Measurements from ENCODE around the gene WDR47. TPM values are rescaled to one million over a fixed set of nuclear protein-coding genes. Genes with fewer than 3 reads are reported as not detected.

Gene WDR47
- total and polyA plus RNA-seq, 5 donors, result 5.2 to 19.0 (median 15.5) TPM

DNA sequence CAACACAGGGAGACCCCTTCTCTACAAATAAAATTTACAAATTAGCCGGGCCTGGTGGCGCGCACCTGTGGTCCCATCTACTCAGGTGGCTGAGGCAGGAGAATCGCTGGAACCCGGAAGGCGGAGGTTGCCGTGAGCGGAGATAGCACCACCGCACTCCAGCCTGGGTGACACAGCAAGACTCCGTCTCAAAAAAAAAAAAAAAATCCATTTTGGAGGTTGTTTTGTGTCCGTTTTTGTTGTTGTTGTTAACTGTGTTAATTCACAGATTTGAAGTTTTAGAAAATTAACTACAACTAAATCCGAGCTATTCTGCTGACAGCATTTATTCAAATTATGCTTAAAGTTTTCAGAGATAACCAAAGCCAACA lies 79.2 kb downstream of the WDR47 start:
- H3K4me3 ChIP-seq (ENCODE audit: low read length), result peak overlapping the region; percentile 73
- H3K27ac ChIP-seq (ENCODE audit: low read length), result peak overlapping the region; percentile 92
- WGBS, result 18% methylated on average over 12 of the region's 12 CpGs
- intact Hi-C loops (cut with DNase I), result no loop called here
- DNase-seq (peak in 2 of 3 donors; percentile 29 to 57), ATAC-seq (no peak)
- H3K4me1 ChIP-seq (ENCODE audit: control insufficient read depth, insufficient read depth, low read length), result peaks cover 4% of the 10 kb centered on the region
- H3K27me3 ChIP-seq (ENCODE audit: control insufficient read depth, insufficient read depth), result no peaks in the 10 kb centered on the region
- no peaks in the 10 kb centered on the region for H3K9me3 ChIP-seq (ENCODE audit: control insufficient read depth, low read length)

DNA sequence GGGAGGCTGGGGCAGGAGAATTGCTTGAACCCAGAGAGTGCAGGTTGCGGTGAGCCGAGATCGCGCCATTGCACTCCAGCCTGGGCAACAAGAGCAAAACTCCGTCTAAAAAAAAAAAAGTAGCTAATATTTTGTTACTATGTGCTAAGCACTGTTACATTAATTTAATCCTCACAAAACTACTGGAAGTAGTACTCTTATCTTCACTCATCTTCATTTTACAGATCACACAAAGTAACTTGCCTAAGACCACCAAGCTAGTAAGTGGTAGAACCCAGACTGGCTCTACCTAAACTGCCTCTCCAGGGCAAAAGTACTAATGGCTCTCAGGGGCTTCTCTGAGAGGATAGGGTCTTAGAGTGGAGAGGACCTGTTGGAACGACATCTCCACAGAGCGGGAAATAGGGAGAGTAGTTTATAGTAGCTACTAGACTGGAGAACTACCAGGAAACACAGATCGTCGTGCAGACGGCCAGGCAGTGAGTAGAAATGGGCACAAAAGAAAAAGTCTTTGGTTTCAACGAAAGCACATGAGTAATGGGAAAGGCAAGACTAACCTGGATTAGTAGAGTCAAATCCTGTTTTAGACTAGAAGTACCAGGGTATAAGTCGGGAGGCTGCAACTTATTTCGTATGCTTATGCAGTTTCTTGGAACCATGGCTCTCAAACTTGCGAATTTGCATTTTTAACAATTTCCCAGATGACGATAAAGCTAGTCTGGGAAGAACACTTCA lies 80.0 kb downstream of the WDR47 start:
- intact Hi-C loops (cut with DNase I), result no loop called here
- peaks cover 4% of the 10 kb centered on the region for H3K4me1 ChIP-seq (ENCODE audit: control insufficient read depth, insufficient read depth, low read length)
- no peak overlapping the region for H3K27ac ChIP-seq (ENCODE audit: low read length)
- no peak for DNase-seq
- H3K27me3 ChIP-seq (ENCODE audit: control insufficient read depth, insufficient read depth), result no peaks in the 10 kb centered on the region
- no peaks in the 10 kb centered on the region for H3K9me3 ChIP-seq (ENCODE audit: control insufficient read depth, low read length)
- peak overlapping the region; percentile 73 for H3K4me3 ChIP-seq (ENCODE audit: low read length)
- 94% methylated on average over 15 of the region's 15 CpGs for WGBS
- ATAC-seq, result no peak

DNA sequence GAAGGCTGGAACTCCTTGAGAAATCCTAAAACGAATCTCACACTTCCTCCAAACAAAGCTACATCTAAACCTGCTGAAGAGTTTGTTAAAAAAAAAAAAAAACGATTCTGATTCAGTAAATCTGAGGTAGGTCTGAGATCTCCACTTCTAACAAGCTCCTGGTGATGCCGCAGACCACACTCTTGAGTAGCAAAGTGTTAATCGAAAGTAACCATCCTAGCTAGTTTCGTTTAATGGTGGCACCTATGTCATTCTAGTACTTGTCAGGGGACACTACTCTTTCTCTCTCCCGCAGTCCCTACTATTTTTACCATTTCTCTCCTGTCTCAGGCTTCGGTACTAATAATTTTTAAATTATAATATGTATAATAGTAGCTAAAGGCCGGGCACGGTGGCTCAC lies 80.7 kb downstream of the WDR47 start:
- H3K27me3 ChIP-seq (ENCODE audit: control insufficient read depth, insufficient read depth), result no peaks in the 10 kb centered on the region
- WGBS, result 89% methylated on average over 9 of the region's 9 CpGs
- no peak for DNase-seq
- H3K4me1 ChIP-seq (ENCODE audit: control insufficient read depth, insufficient read depth, low read length), result peaks cover 4% of the 10 kb centered on the region
- no peak for ATAC-seq
- intact Hi-C loops (cut with DNase I), result no loop called here
- H3K27ac ChIP-seq (ENCODE audit: low read length), result no peak overlapping the region
- H3K4me3 ChIP-seq (ENCODE audit: low read length), result no peak overlapping the region
- no peaks in the 10 kb centered on the region for H3K9me3 ChIP-seq (ENCODE audit: control insufficient read depth, low read length)

DNA sequence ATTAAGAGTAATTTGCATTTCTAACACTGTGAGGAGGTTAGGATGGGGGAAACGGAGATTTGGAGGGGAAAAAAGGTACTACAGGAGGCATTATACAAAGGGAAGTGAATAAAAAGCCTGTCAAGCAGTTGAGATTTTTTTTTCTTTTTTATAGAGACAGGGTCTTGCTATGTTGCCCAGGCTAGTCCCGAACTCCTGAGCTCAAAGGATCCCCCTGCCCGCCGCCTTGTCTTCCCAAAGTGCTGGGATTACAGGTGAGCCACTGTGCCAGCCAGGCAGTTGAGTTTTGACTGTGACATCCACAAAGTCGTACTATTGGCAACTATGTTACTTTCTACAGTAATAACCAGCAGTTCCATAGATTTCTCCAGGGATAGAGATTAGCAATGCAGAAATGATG lies 81.2 kb downstream of the WDR47 start:
- Histone ChIP-seq H3K4me3 (ENCODE audit: low read length) (no peak overlapping the region), H3K27me3 (ENCODE audit: control insufficient read depth, insufficient read depth) (no peaks in the 10 kb centered on the region), H3K27ac (ENCODE audit: low read length) (no peak overlapping the region), H3K4me1 (ENCODE audit: control insufficient read depth, insufficient read depth, low read length) (peaks cover 4% of the 10 kb centered on the region), H3K9me3 (ENCODE audit: control insufficient read depth, low read length) (no peaks in the 10 kb centered on the region)
- no peak for ATAC-seq
- DNase-seq, result no peak
- WGBS, result 94% methylated on average over 5 of the region's 5 CpGs
- intact Hi-C loops (cut with DNase I), result no loop called here

DNA sequence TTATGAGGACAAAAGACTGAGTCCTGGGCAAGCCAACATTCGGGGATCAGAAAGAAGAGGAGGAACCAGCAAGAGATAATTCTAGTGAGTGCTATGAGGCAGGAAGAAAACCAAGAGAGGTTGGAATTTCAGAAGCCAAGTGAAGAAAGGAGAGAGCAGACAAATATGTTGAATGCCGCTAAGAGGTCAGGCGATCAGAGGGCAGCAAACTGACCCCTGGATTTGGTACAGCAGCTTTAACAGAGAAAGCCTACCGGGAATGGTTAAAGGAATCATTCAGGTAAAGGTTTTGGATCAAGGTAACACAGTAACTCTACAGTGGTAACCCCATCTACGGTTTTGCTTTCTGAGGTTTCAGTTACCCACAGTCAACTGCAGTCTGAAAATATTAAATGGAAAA lies 84.0 kb downstream of the WDR47 start:
- Histone ChIP-seq H3K27ac (ENCODE audit: low read length) (no peak overlapping the region), H3K4me1 (ENCODE audit: control insufficient read depth, insufficient read depth, low read length) (peaks cover 4% of the 10 kb centered on the region), H3K9me3 (ENCODE audit: control insufficient read depth, low read length) (no peaks in the 10 kb centered on the region), H3K4me3 (ENCODE audit: low read length) (no peak overlapping the region), H3K27me3 (ENCODE audit: control insufficient read depth, insufficient read depth) (no peaks in the 10 kb centered on the region)
- no peak for DNase-seq
- intact Hi-C loops (cut with DNase I), result no loop called here
- WGBS, result 91% methylated on average over 5 of the region's 5 CpGs
- no peak for ATAC-seq

DNA sequence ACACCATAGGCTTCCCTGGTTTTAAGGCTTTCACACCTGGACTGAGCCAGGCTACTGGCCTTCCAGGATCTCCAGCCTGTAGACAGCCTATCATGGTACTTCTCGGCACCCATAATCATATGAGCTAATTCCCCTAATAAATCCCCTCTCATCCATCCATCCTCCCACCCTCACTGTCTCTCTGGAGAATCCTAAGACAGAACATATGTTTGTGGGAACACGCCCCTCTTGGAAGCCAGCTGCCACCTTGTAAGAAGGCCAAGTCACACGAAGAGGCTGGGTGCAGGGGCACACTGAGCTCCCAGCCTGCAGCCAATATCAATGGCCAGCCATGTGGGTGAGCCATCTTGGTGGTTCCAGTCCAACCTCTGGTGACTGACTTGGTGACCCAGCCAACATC lies 86.0 kb downstream of the WDR47 start:
- Histone ChIP-seq H3K4me3 (ENCODE audit: low read length) (no peak overlapping the region), H3K4me1 (ENCODE audit: control insufficient read depth, insufficient read depth, low read length) (no peaks in the 10 kb centered on the region), H3K9me3 (ENCODE audit: control insufficient read depth, low read length) (no peaks in the 10 kb centered on the region), H3K27ac (ENCODE audit: low read length) (no peak overlapping the region), H3K27me3 (ENCODE audit: control insufficient read depth, insufficient read depth) (no peaks in the 10 kb centered on the region)
- WGBS, result 78% methylated on average over 3 of the region's 3 CpGs
- intact Hi-C loops (cut with DNase I), result no loop called here
- ATAC-seq (no peak), DNase-seq (no peak)

DNA sequence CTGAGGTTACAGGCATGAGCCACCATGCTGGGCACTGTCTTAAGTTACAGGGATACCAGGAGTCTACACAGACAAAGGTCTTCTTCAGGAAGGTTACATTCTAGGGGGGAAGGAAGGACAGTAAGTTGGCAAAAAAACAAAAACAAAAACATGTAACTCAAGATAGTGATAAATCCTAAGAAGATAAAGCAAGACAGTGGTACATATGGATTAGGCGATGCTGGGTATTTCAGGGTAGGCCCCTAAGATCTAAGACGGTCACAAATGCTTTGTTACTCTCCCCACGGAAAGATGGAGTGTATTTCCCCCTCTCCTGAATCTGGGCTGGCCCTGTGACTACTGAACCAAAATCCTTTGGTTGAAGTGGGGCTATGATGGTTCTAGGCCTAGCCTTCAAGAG lies 86.8 kb downstream of the WDR47 start:
- Histone ChIP-seq H3K27me3 (ENCODE audit: control insufficient read depth, insufficient read depth) (no peaks in the 10 kb centered on the region), H3K9me3 (ENCODE audit: control insufficient read depth, low read length) (no peaks in the 10 kb centered on the region), H3K4me1 (ENCODE audit: control insufficient read depth, insufficient read depth, low read length) (no peaks in the 10 kb centered on the region), H3K27ac (ENCODE audit: low read length) (no peak overlapping the region), H3K4me3 (ENCODE audit: low read length) (no peak overlapping the region)
- 95% methylated on average over 3 of the region's 3 CpGs for WGBS
- DNase-seq, result no peak
- no peak for ATAC-seq
- intact Hi-C loops (cut with DNase I), result no loop called here

DNA sequence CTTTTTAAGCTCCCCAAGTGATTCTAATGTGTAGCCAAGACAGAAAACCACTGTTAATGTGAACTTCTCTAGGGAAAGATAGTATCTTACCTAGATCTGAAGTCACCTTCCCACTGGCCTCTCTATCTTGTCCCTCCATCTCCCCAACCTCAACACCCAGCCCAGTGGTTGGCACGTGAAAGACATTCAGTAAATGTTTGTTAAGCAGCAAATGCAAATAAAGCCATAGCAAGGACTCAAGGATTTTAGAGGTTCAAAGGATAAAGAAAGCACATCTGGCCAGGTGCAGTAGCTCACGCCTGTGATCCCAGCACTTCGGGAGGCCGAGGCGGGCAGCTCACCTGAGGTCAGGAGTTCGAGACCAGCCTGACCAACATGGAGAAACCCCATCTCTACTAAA lies 88.5 kb downstream of the WDR47 start:
- Histone ChIP-seq H3K4me3 (ENCODE audit: low read length) (no peak overlapping the region), H3K4me1 (ENCODE audit: control insufficient read depth, insufficient read depth, low read length) (peaks cover 2% of the 10 kb centered on the region), H3K27ac (ENCODE audit: low read length) (no peak overlapping the region), H3K27me3 (ENCODE audit: control insufficient read depth, insufficient read depth) (no peaks in the 10 kb centered on the region), H3K9me3 (ENCODE audit: control insufficient read depth, low read length) (no peaks in the 10 kb centered on the region)
- WGBS, result 94% methylated on average over 6 of the region's 6 CpGs
- ATAC-seq, result no peak
- no peak for DNase-seq
- intact Hi-C loops (cut with DNase I), result no loop called here

DNA sequence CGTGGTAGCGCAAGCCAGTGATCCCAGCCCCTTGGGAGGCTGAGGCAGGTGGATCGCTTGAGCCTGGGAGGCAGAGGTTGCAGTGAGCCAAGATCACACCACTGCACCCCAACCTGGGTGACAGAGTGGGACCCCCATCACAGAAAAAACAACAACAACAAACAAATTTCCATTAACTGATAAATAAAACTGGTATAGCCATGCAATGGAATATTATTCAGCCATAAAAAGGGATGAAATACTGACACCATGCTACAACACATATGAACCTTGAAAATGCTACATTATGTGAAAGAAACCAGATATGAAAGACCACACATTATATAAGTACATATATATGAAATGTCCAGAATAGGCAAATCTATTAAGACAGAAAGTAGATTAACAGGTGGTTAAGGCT lies 90.7 kb downstream of the WDR47 start:
- Histone ChIP-seq H3K4me1 (ENCODE audit: control insufficient read depth, insufficient read depth, low read length) (peaks cover 5% of the 10 kb centered on the region), H3K9me3 (ENCODE audit: control insufficient read depth, low read length) (no peaks in the 10 kb centered on the region), H3K27ac (ENCODE audit: low read length) (no peak overlapping the region), H3K27me3 (ENCODE audit: control insufficient read depth, insufficient read depth) (no peaks in the 10 kb centered on the region), H3K4me3 (ENCODE audit: low read length) (no peak overlapping the region)
- WGBS, result 96% methylated on average over 3 of the region's 3 CpGs
- intact Hi-C loops (cut with DNase I), result no loop called here
- DNase-seq, result no peak
- ATAC-seq, result no peak

DNA sequence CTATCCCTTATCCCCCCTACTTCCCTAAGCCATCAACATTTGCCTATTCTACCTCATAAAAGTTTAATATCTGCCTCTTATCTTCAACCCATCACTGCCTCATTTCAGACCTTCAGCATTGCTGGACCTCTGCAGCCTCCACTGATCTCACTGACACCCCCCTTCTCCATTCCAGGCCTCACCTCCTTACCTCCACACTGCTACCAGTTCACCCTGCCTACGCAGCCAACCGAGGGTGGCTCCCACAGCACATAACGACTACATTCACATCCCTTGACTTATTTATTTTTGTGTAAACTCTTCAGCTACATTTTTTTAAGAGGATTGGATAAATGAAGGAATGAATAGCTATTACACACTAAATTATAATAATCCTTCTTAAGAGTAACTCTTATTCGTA lies 92.9 kb downstream of the WDR47 start:
- intact Hi-C loops (cut with DNase I), result no loop called here
- DNase-seq (no peak), ATAC-seq (no peak)
- H3K4me1 ChIP-seq (ENCODE audit: control insufficient read depth, insufficient read depth, low read length), result peaks cover 5% of the 10 kb centered on the region
- H3K27me3 ChIP-seq (ENCODE audit: control insufficient read depth, insufficient read depth), result no peaks in the 10 kb centered on the region
- H3K9me3 ChIP-seq (ENCODE audit: control insufficient read depth, low read length), result no peaks in the 10 kb centered on the region
- 87% methylated on average over 4 of the region's 4 CpGs for WGBS
- no peak overlapping the region for H3K4me3 ChIP-seq (ENCODE audit: low read length)
- no peak overlapping the region for H3K27ac ChIP-seq (ENCODE audit: low read length)

DNA sequence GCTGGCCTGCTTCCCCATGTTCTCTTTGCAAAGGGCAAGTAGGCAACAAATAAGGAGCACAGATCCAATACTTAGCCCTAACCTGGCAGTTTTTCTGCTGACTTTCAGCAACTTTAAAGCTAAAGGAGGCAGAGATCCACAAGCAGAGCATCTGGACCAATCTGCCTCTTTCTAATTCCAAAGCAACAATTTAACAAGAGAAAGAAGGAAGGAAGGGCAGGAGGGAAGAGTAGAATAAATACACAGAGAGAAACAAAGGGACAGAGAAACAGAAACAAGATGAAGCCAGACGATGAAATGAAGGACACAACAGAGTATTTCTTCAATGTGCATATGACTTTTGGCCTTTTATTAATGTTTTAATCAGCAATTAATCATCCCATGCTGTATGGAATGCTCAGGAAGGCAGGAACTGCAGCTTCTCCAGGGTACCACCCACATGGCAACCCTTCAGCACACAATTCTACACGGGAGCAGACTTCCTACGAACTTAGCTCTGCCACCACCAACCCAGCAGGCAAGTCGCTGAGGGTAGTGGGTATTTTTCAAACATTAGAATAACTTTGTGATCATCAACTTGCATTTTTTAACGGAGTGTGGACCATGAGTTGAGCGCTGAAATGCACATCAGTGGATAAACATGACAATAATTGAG lies 93.9 kb downstream of the WDR47 start:
- peaks cover 5% of the 10 kb centered on the region for H3K4me1 ChIP-seq (ENCODE audit: control insufficient read depth, insufficient read depth, low read length)
- no peaks in the 10 kb centered on the region for H3K9me3 ChIP-seq (ENCODE audit: control insufficient read depth, low read length)
- ATAC-seq (peak; percentile 49 to 54), DNase-seq (no peak)
- WGBS, result 23% methylated on average over 6 of the region's 6 CpGs
- H3K27ac ChIP-seq (ENCODE audit: low read length), result no peak overlapping the region
- no peaks in the 10 kb centered on the region for H3K27me3 ChIP-seq (ENCODE audit: control insufficient read depth, insufficient read depth)
- intact Hi-C loops (cut with DNase I), result no loop called here
- no peak overlapping the region for H3K4me3 ChIP-seq (ENCODE audit: low read length)
